GM12878 (cell line): ENCODE results near the gene JMJD6. TPM values are rescaled to one million over a fixed set of nuclear protein-coding genes. Genes with fewer than 3 reads are reported as not detected.

Experiments
- ATAC-seq: fragments of 200-7000 bp; cut with Tn5 transposase; 3 replicates; pipeline ENCODE4 v1.9.1; 2020; ENCODE audit warnings: mild to moderate bottlenecking, moderate library complexity
- BruUV-seq: library from RNA; stranded (reverse); fragments of 400-500 nt; replicated peaks from 2 replicates; lab custom pipeline; 2021; lab: Mats Ljungman, UMichigan
- CTCF ChIA-PET: fragments of 300-600 bp; sonication (Branson Sonifier 250); formaldehyde crosslinking; extraction: SDS; loops from one replicate; lab custom pipeline; 2021; ENCODE audit warnings: inconsistent platforms; lab: Yijun Ruan, JAX
- POLR2A ChIA-PET: fragments of 350-600 bp; formaldehyde crosslinking; extraction: SDS; loops from one replicate; lab custom pipeline; 2021; ENCODE audit warnings: inconsistent platforms; lab: Charles Lee
- RAD21 ChIA-PET: fragments of 300-600 bp; sonication (Branson Sonifier 250); formaldehyde crosslinking; loops from one replicate; lab custom pipeline; 2023; ENCODE audit warnings: antibody characterized with exemption; ENCODE audit not compliant: unreplicated experiment; lab: Charles Lee
- SMC1A ChIA-PET: fragments of 300-600 bp; sonication (Branson Sonifier 250); formaldehyde crosslinking; loops from one replicate; lab custom pipeline; 2023; ENCODE audit not compliant: unreplicated experiment, uncharacterized antibody; lab: Charles Lee
- DNase-seq: peaks from one replicate; pipeline ENCODE4 v3.0.0-alpha.2; 2011; ENCODE audit warnings: low read depth, low spot score
- FAIRE-seq: peaks from 3 replicates; lab custom pipeline; 2011; peaks lifted over from hg19 to GRCh38; lab: Jason Lieb, UNC
- H2AFZ ChIP-seq: 2 replicates; pipeline ENCODE4 v1.6.0; 2011; ENCODE audit warnings: low read depth, low read length, control low read depth; ENCODE audit not compliant: control insufficient read depth
- H3K27ac ChIP-seq: 2 replicates; pipeline ENCODE4 v1.5.1; 2011; ENCODE audit warnings: control low read depth; ENCODE audit not compliant: control insufficient read depth, insufficient read depth
- H3K27me3 ChIP-seq, 2 experiments: replicated peaks in 1 of 2; 2 replicates each; pipeline versions ENCODE4 v1.6.0 to v1.6.1; 2011; ENCODE audit warnings: low read length in 1 of 2; ENCODE audit not compliant: control insufficient read depth in 2 of 2, insufficient read depth in 2 of 2
- H3K36me3 ChIP-seq, 2 experiments: 2 replicates each; pipeline ENCODE4 v1.5.1; 2011; ENCODE audit warnings: low read length in 1 of 2; ENCODE audit not compliant: control insufficient read depth in 2 of 2, insufficient read depth in 2 of 2
- H3K4me1 ChIP-seq: 2 replicates; pipeline ENCODE4 v1.6.1; 2011; ENCODE audit warnings: mild to moderate bottlenecking, low read length, moderate library complexity, mixed read lengths; ENCODE audit not compliant: control insufficient read depth, insufficient read depth
- H3K4me2 ChIP-seq: 2 replicates; pipeline ENCODE4 v1.6.0; 2011; ENCODE audit warnings: control low read depth; ENCODE audit not compliant: control insufficient read depth, insufficient read depth
- H3K4me3 ChIP-seq: fragments of 200-600 bp; sonication (generic); 2 replicates; pipeline ENCODE4 v1.5.1; 2016
- H3K79me2 ChIP-seq: 2 replicates; pipeline ENCODE4 v1.6.0; 2011; ENCODE audit warnings: low read length; ENCODE audit not compliant: control insufficient read depth, insufficient read depth
- H3K9ac ChIP-seq: 2 replicates; pipeline ENCODE4 v1.8.0; 2011; ENCODE audit warnings: low read length, control low read depth, mixed read lengths; ENCODE audit not compliant: control insufficient read depth, insufficient read depth
- H3K9me3 ChIP-seq: replicated peaks from 3 replicates; pipeline ENCODE4 v1.5.1; 2011; ENCODE audit warnings: mild to moderate bottlenecking, low read length; ENCODE audit not compliant: control insufficient read depth, insufficient read depth
- H4K20me1 ChIP-seq: 2 replicates; pipeline ENCODE4 v1.6.0; 2011; ENCODE audit not compliant: control insufficient read depth, insufficient read depth
- ATF2 ChIP-seq: IDR thresholded peaks from 2 replicates; pipeline ENCODE4 v1.6.1; 2012; ENCODE audit warnings: low read length, inconsistent platforms
- CBFB ChIP-seq: IDR thresholded peaks from 2 replicates; pipeline ENCODE4 v1.6.1; 2016; ENCODE audit warnings: antibody characterized with exemption, low read depth
- CHD2 ChIP-seq: IDR thresholded peaks from 2 replicates; pipeline ENCODE4 v1.6.1; 2011; ENCODE audit warnings: low read depth, low read length, improper control_type of control experiment, borderline replicate concordance
- KAT2A ChIP-seq: conservative IDR thresholded peaks from 2 replicates; pipeline ENCODE4 v1.6.1; 2011; ENCODE audit warnings: low read depth, low read length; ENCODE audit not compliant: control insufficient read depth
- PML ChIP-seq: IDR thresholded peaks from 2 replicates; pipeline ENCODE4 v1.6.1; 2012; ENCODE audit warnings: low read length, inconsistent platforms
- RAD51 ChIP-seq: fragments of 450-650 bp; IDR thresholded peaks from 2 replicates; pipeline ENCODE4 v1.6.1; 2016; ENCODE audit warnings: moderate library complexity, mild to moderate bottlenecking, inconsistent platforms
- RB1 ChIP-seq: fragments of 450-650 bp; formaldehyde crosslinking; IDR thresholded peaks from 2 replicates; pipeline ENCODE4 v1.6.1; 2017; ENCODE audit warnings: mild to moderate bottlenecking, borderline replicate concordance
- RFX5 ChIP-seq: IDR thresholded peaks from 2 replicates; pipeline ENCODE4 v1.6.1; 2011; ENCODE audit warnings: low read depth, low read length, improper control_type of control experiment
- RUNX3 ChIP-seq: IDR thresholded peaks from 2 replicates; pipeline ENCODE4 v1.6.1; 2012; ENCODE audit warnings: low read length, inconsistent platforms
- SREBF1 ChIP-seq: IDR thresholded peaks from 2 replicates; pipeline ENCODE4 v1.6.1; 2012; ENCODE audit warnings: mild to moderate bottlenecking, low read length
- TARDBP ChIP-seq: IDR thresholded peaks from 2 replicates; pipeline ENCODE4 v1.6.1; 2016; ENCODE audit warnings: borderline replicate concordance
- ZNF384 ChIP-seq: IDR thresholded peaks from 2 replicates; pipeline ENCODE4 v1.6.1; 2012; ENCODE audit warnings: low read depth, mild to moderate bottlenecking, low read length, improper control_type of control experiment, borderline replicate concordance
- WGBS: methylation state at CpG from one replicate; pipeline ENCODE4 v1.1.6; 2016; ENCODE audit warnings: low lambda C conversion rate; ENCODE audit not compliant: insufficient replicate concordance, insufficient coverage; ENCODE audit errors: missing lambda C conversion rate; 5-methylcytosine and 5-hydroxymethylcytosine counted together
- in situ Hi-C: fragments of 300-500 bp; cut with MboI; formaldehyde crosslinking; loops from 9 replicates; pipeline ENCODE4 v1.14.3; 2018; ENCODE audit warnings: mixed read lengths
- intact Hi-C: fragments of 100-400 bp; cut with micrococcal nuclease; formaldehyde crosslinking; loops from one replicate; pipeline ENCODE4 v1.14.2; 2022; ENCODE audit not compliant: unreplicated experiment
- polyA plus RNA-seq, 11 experiments: library from polyadenylated mRNA; depleted of rRNA in 4 of 11; unstranded in 6 of 11; stranded (reverse) in 5 of 11; fragments of >200 nt; fragmentation: Nextera tagmentation in 4 of 11; fragmentation: Illumina TruSeq in 1 of 11; extraction: Ambion mirVana in 4 of 11; extraction: Trizol in 1 of 11; gene quantifications; 1 replicate in 1 of 11; 2 replicates in 10 of 11; pipeline versions ENCODE4 v1.2.1 to v1.2.3, GENCODE V29; 2011 to 2016; ENCODE audit warnings: inconsistent platforms in 2 of 11, missing spikeins in 2 of 11, low read depth in 1 of 11
- total RNA-seq, 4 experiments: library from RNA; depleted of rRNA in 3 of 4; stranded (reverse); fragments of >200 nt in 3 of 4; fragmentation: Illumina TruSeq in 1 of 4; extraction: Trizol in 1 of 4; gene quantifications; 2 replicates each; pipeline versions ENCODE4 v1.2.1 to v1.2.3, GENCODE V29; 2013 to 2021
- TF ChIP-seq, protein P1 (sequence below): fragments of 450-650 bp; IDR thresholded peaks from 2 replicates; pipeline ENCODE4 v1.6.1; 2017; ENCODE audit warnings: mild to moderate bottlenecking, moderate library complexity
- TF ChIP-seq, protein P2 (sequence below), 3 experiments: IDR thresholded peaks in 2 of 3; conservative IDR thresholded peaks in 1 of 3; 2 replicates each; pipeline ENCODE4 v1.5.1; 2011; ENCODE audit warnings: low read depth in 3 of 3, low read length in 3 of 3, mild to moderate bottlenecking in 3 of 3, control low read depth in 2 of 3, moderate library complexity in 2 of 3, inconsistent platforms in 1 of 3, mixed read lengths in 1 of 3; ENCODE audit not compliant: control insufficient read depth in 2 of 3, insufficient read depth in 1 of 3; ENCODE audit errors: extremely low read depth in 1 of 3
- TF ChIP-seq, protein P3 (sequence below): fragments of 450-650 bp; IDR thresholded peaks from 2 replicates; pipeline ENCODE4 v1.6.1; 2016; ENCODE audit warnings: mild to moderate bottlenecking
- TF ChIP-seq, protein P4 (sequence below): IDR thresholded peaks from 2 replicates; pipeline ENCODE4 v1.6.1; 2012; ENCODE audit warnings: low read depth, low read length, improper control_type of control experiment

Gene JMJD6
- total and polyA plus RNA-seq, 10 of the 15 experiments (the other 5 are each of a cell fraction or from before 2014, with no cell fraction given), result 1.2 to 36.0 (median 22.2) TPM

- FAIRE-seq, result no peak
- Histone ChIP-seq H3K9me3 (no peaks in the 10 kb centered on the region), H3K27ac (no peak overlapping the region)
- no peak for TF ChIP-seq ZNF384
- TF ChIP-seq KAT2A, result no peak
- TF ChIP-seq, protein P1, sequence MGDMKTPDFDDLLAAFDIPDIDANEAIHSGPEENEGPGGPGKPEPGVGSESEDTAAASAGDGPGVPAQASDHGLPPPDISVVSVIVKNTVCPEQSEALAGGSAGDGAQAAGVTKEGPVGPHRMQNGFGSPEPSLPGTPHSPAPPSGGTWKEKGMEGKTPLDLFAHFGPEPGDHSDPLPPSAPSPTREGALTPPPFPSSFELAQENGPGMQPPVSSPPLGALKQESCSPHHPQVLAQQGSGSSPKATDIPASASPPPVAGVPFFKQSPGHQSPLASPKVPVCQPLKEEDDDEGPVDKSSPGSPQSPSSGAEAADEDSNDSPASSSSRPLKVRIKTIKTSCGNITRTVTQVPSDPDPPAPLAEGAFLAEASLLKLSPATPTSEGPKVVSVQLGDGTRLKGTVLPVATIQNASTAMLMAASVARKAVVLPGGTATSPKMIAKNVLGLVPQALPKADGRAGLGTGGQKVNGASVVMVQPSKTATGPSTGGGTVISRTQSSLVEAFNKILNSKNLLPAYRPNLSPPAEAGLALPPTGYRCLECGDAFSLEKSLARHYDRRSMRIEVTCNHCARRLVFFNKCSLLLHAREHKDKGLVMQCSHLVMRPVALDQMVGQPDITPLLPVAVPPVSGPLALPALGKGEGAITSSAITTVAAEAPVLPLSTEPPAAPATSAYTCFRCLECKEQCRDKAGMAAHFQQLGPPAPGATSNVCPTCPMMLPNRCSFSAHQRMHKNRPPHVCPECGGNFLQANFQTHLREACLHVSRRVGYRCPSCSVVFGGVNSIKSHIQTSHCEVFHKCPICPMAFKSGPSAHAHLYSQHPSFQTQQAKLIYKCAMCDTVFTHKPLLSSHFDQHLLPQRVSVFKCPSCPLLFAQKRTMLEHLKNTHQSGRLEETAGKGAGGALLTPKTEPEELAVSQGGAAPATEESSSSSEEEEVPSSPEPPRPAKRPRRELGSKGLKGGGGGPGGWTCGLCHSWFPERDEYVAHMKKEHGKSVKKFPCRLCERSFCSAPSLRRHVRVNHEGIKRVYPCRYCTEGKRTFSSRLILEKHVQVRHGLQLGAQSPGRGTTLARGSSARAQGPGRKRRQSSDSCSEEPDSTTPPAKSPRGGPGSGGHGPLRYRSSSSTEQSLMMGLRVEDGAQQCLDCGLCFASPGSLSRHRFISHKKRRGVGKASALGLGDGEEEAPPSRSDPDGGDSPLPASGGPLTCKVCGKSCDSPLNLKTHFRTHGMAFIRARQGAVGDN, result no peak
- TF ChIP-seq CHD2, result no peak
- TF ChIP-seq RUNX3, result no peak
- no peak for TF ChIP-seq RFX5
- TF ChIP-seq, protein P2, sequence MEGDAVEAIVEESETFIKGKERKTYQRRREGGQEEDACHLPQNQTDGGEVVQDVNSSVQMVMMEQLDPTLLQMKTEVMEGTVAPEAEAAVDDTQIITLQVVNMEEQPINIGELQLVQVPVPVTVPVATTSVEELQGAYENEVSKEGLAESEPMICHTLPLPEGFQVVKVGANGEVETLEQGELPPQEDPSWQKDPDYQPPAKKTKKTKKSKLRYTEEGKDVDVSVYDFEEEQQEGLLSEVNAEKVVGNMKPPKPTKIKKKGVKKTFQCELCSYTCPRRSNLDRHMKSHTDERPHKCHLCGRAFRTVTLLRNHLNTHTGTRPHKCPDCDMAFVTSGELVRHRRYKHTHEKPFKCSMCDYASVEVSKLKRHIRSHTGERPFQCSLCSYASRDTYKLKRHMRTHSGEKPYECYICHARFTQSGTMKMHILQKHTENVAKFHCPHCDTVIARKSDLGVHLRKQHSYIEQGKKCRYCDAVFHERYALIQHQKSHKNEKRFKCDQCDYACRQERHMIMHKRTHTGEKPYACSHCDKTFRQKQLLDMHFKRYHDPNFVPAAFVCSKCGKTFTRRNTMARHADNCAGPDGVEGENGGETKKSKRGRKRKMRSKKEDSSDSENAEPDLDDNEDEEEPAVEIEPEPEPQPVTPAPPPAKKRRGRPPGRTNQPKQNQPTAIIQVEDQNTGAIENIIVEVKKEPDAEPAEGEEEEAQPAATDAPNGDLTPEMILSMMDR (IDR thresholded peaks at IDR 0.05 in 2 of 3, conservative IDR thresholded peaks at IDR 0.05 in 1 of 3; ENCODE audit: control insufficient read depth in 2 of 3, extremely low read depth in 1 of 3, insufficient read depth in 1 of 3, low read depth in 3 of 3, low read length in 3 of 3), result no peak
- TF ChIP-seq ATF2, result no peak
- TF ChIP-seq CBFB, result no peak
- TF ChIP-seq TARDBP, result no peak
- TF ChIP-seq, protein P3, sequence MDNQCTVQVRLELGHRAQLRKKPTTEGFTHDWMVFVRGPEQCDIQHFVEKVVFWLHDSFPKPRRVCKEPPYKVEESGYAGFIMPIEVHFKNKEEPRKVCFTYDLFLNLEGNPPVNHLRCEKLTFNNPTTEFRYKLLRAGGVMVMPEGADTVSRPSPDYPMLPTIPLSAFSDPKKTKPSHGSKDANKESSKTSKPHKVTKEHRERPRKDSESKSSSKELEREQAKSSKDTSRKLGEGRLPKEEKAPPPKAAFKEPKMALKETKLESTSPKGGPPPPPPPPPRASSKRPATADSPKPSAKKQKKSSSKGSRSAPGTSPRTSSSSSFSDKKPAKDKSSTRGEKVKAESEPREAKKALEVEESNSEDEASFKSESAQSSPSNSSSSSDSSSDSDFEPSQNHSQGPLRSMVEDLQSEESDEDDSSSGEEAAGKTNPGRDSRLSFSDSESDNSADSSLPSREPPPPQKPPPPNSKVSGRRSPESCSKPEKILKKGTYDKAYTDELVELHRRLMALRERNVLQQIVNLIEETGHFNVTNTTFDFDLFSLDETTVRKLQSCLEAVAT, result no peak
- TF ChIP-seq PML, result no peak
- no peak for TF ChIP-seq RAD51
- no peak for TF ChIP-seq RB1
- no peak for TF ChIP-seq SREBF1
- TF ChIP-seq, protein P4, sequence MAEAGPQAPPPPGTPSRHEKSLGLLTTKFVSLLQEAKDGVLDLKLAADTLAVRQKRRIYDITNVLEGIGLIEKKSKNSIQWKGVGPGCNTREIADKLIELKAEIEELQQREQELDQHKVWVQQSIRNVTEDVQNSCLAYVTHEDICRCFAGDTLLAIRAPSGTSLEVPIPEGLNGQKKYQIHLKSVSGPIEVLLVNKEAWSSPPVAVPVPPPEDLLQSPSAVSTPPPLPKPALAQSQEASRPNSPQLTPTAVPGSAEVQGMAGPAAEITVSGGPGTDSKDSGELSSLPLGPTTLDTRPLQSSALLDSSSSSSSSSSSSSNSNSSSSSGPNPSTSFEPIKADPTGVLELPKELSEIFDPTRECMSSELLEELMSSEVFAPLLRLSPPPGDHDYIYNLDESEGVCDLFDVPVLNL, result no peak
Measured at GRCh38 chr17:76678330-76678729, 48.1 kb downstream of the JMJD6 start.

More at GRCh38 chr17:76678330-76678729, 48.1 kb downstream of the JMJD6 start:
- Histone ChIP-seq H3K4me1 (no peaks in the 10 kb centered on the region), H3K36me3 (no peaks in the 10 kb centered on the region), H3K79me2 (no peaks in the 10 kb centered on the region), H3K4me3 (no peak overlapping the region), H4K20me1 (no peaks in the 10 kb centered on the region), H3K27me3 (peaks cover 0 to 5% of the 10 kb centered on the region in 2 experiments; a peak in 2 of 4 replicates), H3K4me2 (no peak overlapping the region), H2AFZ (no peak overlapping the region), H3K9ac (no peak overlapping the region)
- WGBS, result 49% methylated on average over 12 of the region's 12 CpGs
- ATAC-seq (no peak), DNase-seq (no peak)
- no TSS peak for BruUV-seq
- intact Hi-C loops, result no loop called here
- ChIA-PET SMC1A (no interaction called here), RAD21 (no interaction called here), CTCF (interaction anchor here (1.6 kb wide), 1 partner anchor 150 kb away, joined by 7 read pairs; no protein-coding TSS in a partner anchor), POLR2A (no interaction called here)
- in situ Hi-C loops, result no loop called here
